ENCODE data around the gene LENG9. TPM values are rescaled to one million over a fixed set of nuclear protein-coding genes. Genes with fewer than 3 reads are reported as not detected.
A peak's percentile ranks its signal among the peaks of the same experiment; 100 is the strongest.
"Not testable (repeated sequence)": the region's sequence is repeated elsewhere in the genome, so short reads cannot be mapped to it uniquely, and the experiment has no call there.

Gene LENG9
- total RNA-seq, 2 donors from 2014 or later: 18.2 to 24.6 TPM

GRCh38 chr19:54473892-54474372, 10.4 kb upstream of the LENG9 start:
- DNase-seq: no peak
- H3K27ac ChIP-seq: peak overlapping the region; percentile 94
- peak overlapping the region; percentile 41 for H3K4me3 ChIP-seq
- H3K9ac ChIP-seq (ENCODE audit: low read depth in 2 of 2, low read length in 2 of 2): peak overlapping the region; percentile 54 to 89
- TF ChIP-seq, protein P1, sequence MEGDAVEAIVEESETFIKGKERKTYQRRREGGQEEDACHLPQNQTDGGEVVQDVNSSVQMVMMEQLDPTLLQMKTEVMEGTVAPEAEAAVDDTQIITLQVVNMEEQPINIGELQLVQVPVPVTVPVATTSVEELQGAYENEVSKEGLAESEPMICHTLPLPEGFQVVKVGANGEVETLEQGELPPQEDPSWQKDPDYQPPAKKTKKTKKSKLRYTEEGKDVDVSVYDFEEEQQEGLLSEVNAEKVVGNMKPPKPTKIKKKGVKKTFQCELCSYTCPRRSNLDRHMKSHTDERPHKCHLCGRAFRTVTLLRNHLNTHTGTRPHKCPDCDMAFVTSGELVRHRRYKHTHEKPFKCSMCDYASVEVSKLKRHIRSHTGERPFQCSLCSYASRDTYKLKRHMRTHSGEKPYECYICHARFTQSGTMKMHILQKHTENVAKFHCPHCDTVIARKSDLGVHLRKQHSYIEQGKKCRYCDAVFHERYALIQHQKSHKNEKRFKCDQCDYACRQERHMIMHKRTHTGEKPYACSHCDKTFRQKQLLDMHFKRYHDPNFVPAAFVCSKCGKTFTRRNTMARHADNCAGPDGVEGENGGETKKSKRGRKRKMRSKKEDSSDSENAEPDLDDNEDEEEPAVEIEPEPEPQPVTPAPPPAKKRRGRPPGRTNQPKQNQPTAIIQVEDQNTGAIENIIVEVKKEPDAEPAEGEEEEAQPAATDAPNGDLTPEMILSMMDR (IDR thresholded peaks at IDR 0.05): no peak
- intact Hi-C loops (cut with DNase I): no loop called here
- no peaks in the 10 kb centered on the region for H3K9me3 ChIP-seq
- no peaks in the 10 kb centered on the region for H3K36me3 ChIP-seq
- no peaks in the 10 kb centered on the region for H3K4me1 ChIP-seq
- H3K27me3 ChIP-seq: no peaks in the 10 kb centered on the region

DNA sequence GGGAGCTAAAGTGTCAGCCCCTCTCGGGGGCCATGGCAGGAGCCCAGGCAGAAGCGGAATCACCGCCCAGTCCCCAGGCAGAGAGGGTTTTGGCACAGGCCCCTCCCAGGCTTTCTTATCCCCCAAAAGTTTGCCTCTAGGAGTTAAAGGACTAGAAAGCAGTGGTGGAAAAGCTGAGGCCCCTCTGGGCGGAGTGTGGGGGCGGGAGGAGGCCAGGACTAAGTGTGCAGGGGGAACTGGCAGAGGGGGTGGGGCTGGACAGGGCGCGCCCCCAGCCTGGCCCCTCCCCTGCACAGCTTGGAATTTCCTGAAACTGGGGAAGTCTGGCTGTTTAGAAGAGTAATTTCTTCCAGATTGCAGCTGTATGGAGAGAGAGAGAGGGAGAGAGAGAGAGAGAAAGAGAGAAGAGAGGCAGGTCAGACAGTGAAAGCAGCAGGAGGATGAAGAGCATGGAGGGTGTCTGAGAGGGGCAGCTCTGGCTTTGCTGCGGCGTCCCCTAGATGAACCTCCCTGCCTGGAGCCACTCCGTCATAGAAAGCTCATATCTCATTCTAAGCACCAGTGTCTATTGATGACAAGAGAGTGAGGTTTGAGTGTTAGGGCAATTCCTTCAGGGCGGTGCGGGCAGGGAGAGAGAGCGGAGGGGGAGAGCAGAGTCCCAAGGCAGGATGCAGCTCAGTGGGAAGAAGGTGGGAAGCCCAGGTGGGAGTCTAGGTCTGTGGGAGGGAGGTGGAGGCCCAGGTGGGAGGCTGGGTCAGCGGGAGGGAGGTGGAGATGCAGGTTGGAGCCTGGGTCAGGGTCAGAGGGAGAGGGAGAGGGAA, 9.7 kb upstream of the LENG9 start, which contains the start of gene CDC42EP5:
TSS of gene CDC42EP5 (minus strand) at position 226 of the 821 bp plus-strand sequence. CDS start 7,749 bp downstream, outside the sequence.
- H3K27me3 ChIP-seq: no peaks in the 10 kb centered on the region
- intact Hi-C loops (cut with DNase I): no loop called here
- DNase-seq: peak; percentile 88
- H3K4me1 ChIP-seq: no peaks in the 10 kb centered on the region
- no peaks in the 10 kb centered on the region for H3K9me3 ChIP-seq
- TF ChIP-seq, protein P1 (IDR thresholded peaks at IDR 0.05): no peak
- peak within 1 kb of the TSS; percentile 41 for H3K4me3 ChIP-seq
- H3K9ac ChIP-seq (ENCODE audit: low read depth in 2 of 2, low read length in 2 of 2): peak within 1 kb of the TSS; percentile 73 to 89
- H3K36me3 ChIP-seq: no peaks in the 10 kb centered on the region
- peak within 1 kb of the TSS; percentile 94 for H3K27ac ChIP-seq

DNA sequence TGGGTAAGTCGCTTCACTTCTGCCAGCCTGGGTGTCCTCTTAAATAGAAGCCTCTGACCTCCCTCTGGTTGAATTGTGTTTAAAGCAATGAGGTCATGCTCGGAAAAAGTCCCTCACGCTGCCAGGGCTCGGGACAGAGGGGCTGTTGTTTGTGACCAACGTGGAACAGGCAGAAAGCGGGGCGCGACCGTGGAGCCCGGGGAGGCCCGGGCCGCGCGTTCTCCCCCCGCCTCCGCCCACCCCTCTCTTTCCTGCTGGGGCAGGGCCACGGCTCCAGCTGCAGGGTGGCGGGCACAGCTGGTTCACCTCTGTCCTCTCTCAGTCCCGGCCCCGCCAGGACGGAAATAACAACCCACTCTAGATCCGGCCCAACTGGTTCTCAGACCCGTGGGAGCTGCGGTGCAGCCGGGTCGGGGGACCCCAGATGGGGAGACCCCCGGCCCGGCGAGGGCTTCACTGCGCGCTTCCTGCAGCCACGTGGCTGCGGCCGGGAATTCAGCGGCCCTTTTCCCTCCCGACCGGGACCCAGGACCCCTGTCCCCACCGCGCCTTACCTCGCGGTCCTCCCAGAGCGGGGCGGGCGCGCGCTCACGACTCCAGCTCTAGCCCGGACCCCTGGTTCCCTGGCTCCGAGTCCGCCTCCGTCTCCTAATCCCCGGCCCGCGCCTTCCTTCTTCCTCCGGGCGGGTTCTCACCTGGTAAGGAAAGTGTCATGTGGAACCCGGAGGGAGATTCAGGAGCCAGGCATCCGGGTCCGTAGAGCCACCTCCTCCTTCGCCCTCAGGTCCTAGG, 7.6 kb upstream of the LENG9 start:
- H3K27ac ChIP-seq: peak overlapping the region; percentile 99
- DNase-seq: peak; percentile 63
- H3K4me3 ChIP-seq: peak overlapping the region; percentile 56
- no peaks in the 10 kb centered on the region for H3K27me3 ChIP-seq
- intact Hi-C loops (cut with DNase I): no loop called here
- peak overlapping the region; percentile 88 to 91 for H3K9ac ChIP-seq (ENCODE audit: low read depth in 2 of 2, low read length in 2 of 2)
- TF ChIP-seq, protein P1 (IDR thresholded peaks at IDR 0.05): no peak
- no peaks in the 10 kb centered on the region for H3K4me1 ChIP-seq
- no peaks in the 10 kb centered on the region for H3K9me3 ChIP-seq
- H3K36me3 ChIP-seq: no peaks in the 10 kb centered on the region

DNA sequence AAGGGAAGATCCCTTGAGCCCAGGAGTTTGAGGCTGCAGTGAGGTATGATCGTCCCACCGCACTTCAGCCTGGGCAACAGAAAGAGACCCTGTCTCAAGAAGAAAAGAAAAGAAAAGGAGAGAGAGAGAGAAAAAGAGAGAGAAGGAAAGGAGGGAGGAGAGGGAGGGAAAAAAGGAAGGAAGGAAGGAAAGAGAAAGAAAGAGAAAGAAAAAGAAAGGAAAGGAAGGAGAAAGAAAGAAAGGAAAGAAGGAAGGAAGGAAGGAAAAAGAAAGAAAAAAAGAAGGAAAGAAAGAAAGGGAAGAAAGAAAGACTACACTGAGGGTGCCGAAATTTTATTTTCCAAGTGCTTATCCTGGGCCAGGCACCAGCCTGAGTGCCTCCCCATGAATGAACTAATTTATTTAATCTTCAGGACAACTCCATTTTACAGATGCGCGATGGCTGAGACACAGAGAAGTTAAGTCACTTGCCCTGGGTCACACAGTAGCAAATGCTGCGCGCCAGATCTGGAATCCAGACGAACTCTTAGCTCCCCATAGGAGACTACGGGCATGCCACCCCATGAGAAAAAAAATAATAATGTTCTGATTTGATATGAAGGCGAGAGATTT, 6.8 kb upstream of the LENG9 start:
- Histone ChIP-seq H3K9ac (ENCODE audit: low read depth in 2 of 2, low read length in 2 of 2) (peak overlapping the region; percentile 88 to 91), H3K9me3 (no peaks in the 10 kb centered on the region), H3K4me1 (no peaks in the 10 kb centered on the region), H3K36me3 (no peaks in the 10 kb centered on the region), H3K4me3 (peak overlapping the region; percentile 56), H3K27me3 (no peaks in the 10 kb centered on the region), H3K27ac (peak overlapping the region; percentile 99)
- TF ChIP-seq, protein P1 (IDR thresholded peaks at IDR 0.05): no peak
- intact Hi-C loops (cut with DNase I): no loop called here
- no peak for DNase-seq

DNA sequence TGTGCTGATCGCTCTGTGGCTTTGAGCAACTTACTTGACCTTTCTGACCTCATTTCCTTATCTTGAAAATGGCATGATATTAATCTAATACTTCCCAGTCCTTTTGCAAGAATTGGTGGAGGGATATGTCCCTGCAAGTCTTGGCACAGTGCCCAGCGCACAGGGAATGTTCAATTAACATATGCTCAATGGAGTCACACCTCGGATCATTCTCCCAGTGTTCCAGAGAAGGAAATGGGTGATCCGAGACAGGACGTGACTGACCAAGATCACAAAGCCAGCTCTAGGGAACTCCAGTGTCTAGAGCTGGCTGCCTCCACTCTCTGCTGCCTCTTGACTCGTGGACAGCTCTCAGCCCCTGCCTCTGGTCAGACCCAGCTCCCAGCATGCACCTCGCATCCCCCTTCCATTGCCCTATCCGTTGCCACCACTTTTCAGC, 5.9 kb upstream of the LENG9 start:
- intact Hi-C loops (cut with DNase I): no loop called here
- Histone ChIP-seq H3K4me3 (no peak overlapping the region), H3K4me1 (no peaks in the 10 kb centered on the region), H3K27me3 (no peaks in the 10 kb centered on the region), H3K9me3 (no peaks in the 10 kb centered on the region), H3K27ac (peak overlapping the region; percentile 99), H3K9ac (ENCODE audit: low read depth in 2 of 2, low read length in 2 of 2) (peak overlapping the region; percentile 68 to 88), H3K36me3 (no peaks in the 10 kb centered on the region)
- TF ChIP-seq, protein P1 (IDR thresholded peaks at IDR 0.05): no peak
- peak; percentile 78 for DNase-seq

DNA sequence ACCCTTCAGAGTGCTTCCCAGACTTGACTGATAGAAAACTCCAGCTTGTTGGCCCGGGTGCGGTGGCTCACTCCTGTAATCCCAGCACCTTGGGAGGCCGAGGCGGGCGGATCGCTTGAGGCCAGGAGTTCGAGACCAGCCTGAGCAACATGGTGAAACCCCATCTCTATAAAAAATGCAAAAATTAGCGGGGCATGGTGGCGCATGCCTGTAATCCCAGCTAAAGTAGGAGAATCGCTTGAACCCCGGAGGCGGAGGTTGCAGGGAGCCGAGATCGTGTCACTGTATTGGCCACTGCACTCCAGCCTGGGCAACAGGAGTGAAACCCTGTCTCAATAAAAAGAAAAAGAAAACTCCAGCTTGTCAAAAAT, 2.5 kb upstream of the LENG9 start:
- Histone ChIP-seq H3K27ac (peak overlapping the region; percentile 99), H3K4me1 (peaks cover 11% of the 10 kb centered on the region), H3K9ac (ENCODE audit: low read depth in 2 of 2, low read length in 2 of 2) (peak overlapping the region in 1 of 2 donors; percentile 58)
- H3K4me3 ChIP-seq; intact Hi-C loops (cut with DNase I); H3K27me3 ChIP-seq; H3K36me3 ChIP-seq; H3K9me3 ChIP-seq: not testable (repeated sequence)
- peak; percentile 20 for DNase-seq
